Kidney (tissue), 14 donors: ENCODE measurements around the gene SPG7. TPM values are rescaled to one million over a fixed set of nuclear protein-coding genes. Genes with fewer than 3 reads are reported as not detected.

ENCODE experiments used
- DNase-seq, 5 donors: peaks; one replicate each; pipeline ENCODE4 v3.0.0-alpha.2; 2013 to 2020
- FAIRE-seq: peaks from 2 replicates; lab custom pipeline; 2012; peaks lifted over from hg19 to GRCh38; lab: Jason Lieb, UNC
- H3K27ac ChIP-seq, 2 donors: one replicate each; pipeline ENCODE4 v1.7.0; 2013; ENCODE audit warnings: low read depth in 2 of 2, low read length in 2 of 2, inconsistent platforms in 1 of 2
- H3K27me3 ChIP-seq: one replicate; pipeline ENCODE4 v1.7.1; 2013; ENCODE audit warnings: low read length, inconsistent platforms; ENCODE audit not compliant: control insufficient read depth, insufficient read depth
- H3K36me3 ChIP-seq, 3 donors: one replicate each; pipeline versions ENCODE4 v1.7.0 to v1.7.1; 2013; ENCODE audit warnings: low read length in 3 of 3, control low read depth in 1 of 3, inconsistent platforms in 1 of 3; ENCODE audit not compliant: insufficient read depth in 3 of 3, control insufficient read depth in 2 of 3
- H3K4me1 ChIP-seq, 3 donors: one replicate each; pipeline versions ENCODE4 v1.7.0 to v1.7.1; 2013; ENCODE audit warnings: low read length in 3 of 3, inconsistent platforms in 1 of 3, low read depth in 1 of 3; ENCODE audit not compliant: control insufficient read depth in 2 of 3, insufficient read depth in 2 of 3
- H3K4me3 ChIP-seq, 3 donors: one replicate each; pipeline versions ENCODE4 v1.7.0 to v1.8.1; 2013; ENCODE audit warnings: low read length in 3 of 3, control low read depth in 1 of 3, inconsistent platforms in 1 of 3
- H3K9ac ChIP-seq, 3 donors: one replicate each; pipeline versions ENCODE4 v1.7.0 to v1.7.1; 2013; ENCODE audit warnings: low read length in 3 of 3, control low read depth in 1 of 3, inconsistent platforms in 1 of 3
- H3K9me3 ChIP-seq, 3 donors: one replicate each; pipeline versions ENCODE4 v1.7.0 to v1.7.1; 2013; ENCODE audit warnings: low read length in 3 of 3, control low read depth in 1 of 3, inconsistent platforms in 1 of 3; ENCODE audit not compliant: control insufficient read depth in 2 of 3, insufficient read depth in 1 of 3
- intact Hi-C: fragments of 100-400 bp; cut with DNase I; formaldehyde crosslinking; loops from one replicate; pipeline ENCODE4 v1.11.1; 2022
- polyA plus RNA-seq: library from polyadenylated mRNA; stranded (reverse); fragments of 350-450 nt; fragmentation: Illumina TruSeq; extraction: RNeasy Lipid Tissue Mini Kit (QIAGEN cat#74804); gene quantifications from one replicate; pipeline ENCODE4 v1.2.3, GENCODE V29; 2014; ENCODE audit warnings: low read depth, low replicate concordance; ENCODE audit not compliant: insufficient read depth
- total RNA-seq: library from RNA; stranded (reverse); fragmentation: NEBNext Ultra II Directional; extraction: Animal tissue kit (Norgen Biotek cat#: 25700); gene quantifications from one replicate; pipeline ENCODE4 v1.2.1, GENCODE V29; 2021
- TF ChIP-seq, protein P1 (sequence below): IDR thresholded peaks from 3 replicates; pipeline ENCODE4 v1.5.1; 2012; ENCODE audit warnings: mild to moderate bottlenecking, moderate library complexity, borderline replicate concordance; ENCODE audit not compliant: insufficient read depth; ENCODE audit errors: extremely low read depth
- donor health status: control.
- donor health status: control.
- donor health status: control.
- donor health status: control.
- donor health status: control.
- donor health status: DM: yes; HTN: yes; CAD: no.
- donor health status: Normal renal cell carcinoma (clear cell type).

Gene SPG7
- total and polyA plus RNA-seq, 2 donors from 2014 or later = 71.0 to 108 TPM

- Histone ChIP-seq H3K9me3 (no peaks in the 10 kb centered on the region), H3K27ac (peak within 1 kb of the TSS; percentile 96 to 97), H3K36me3 (peaks cover 14 to 33% (median 28%) of the 10 kb centered on the region in 3 donors), H3K4me3 (peak within 1 kb of the TSS; percentile 80 to 92 (median 89)), H3K27me3 (no peaks in the 10 kb centered on the region), H3K9ac (peak within 1 kb of the TSS; percentile 81 to 99 (median 96)), H3K4me1 (peaks cover 6 to 21% (median 17%) of the 10 kb centered on the region in 3 donors)
- DNase-seq = peak; percentile 96 to 98 (median 97)
- intact Hi-C loops = no loop called here
- no peak for FAIRE-seq
- TF ChIP-seq, protein P1, sequence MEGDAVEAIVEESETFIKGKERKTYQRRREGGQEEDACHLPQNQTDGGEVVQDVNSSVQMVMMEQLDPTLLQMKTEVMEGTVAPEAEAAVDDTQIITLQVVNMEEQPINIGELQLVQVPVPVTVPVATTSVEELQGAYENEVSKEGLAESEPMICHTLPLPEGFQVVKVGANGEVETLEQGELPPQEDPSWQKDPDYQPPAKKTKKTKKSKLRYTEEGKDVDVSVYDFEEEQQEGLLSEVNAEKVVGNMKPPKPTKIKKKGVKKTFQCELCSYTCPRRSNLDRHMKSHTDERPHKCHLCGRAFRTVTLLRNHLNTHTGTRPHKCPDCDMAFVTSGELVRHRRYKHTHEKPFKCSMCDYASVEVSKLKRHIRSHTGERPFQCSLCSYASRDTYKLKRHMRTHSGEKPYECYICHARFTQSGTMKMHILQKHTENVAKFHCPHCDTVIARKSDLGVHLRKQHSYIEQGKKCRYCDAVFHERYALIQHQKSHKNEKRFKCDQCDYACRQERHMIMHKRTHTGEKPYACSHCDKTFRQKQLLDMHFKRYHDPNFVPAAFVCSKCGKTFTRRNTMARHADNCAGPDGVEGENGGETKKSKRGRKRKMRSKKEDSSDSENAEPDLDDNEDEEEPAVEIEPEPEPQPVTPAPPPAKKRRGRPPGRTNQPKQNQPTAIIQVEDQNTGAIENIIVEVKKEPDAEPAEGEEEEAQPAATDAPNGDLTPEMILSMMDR = no peak
Measured at GRCh38 chr16:89560378-89561141, 52.4 kb downstream of the SPG7 start, which contains the start of gene RPL13. Gene RPL13, plus strand, starts transcription at chr16:89560682. Its CDS starts 278 bp downstream, at chr16:89560960.

- TF ChIP-seq, protein P1 = no peak
- Histone ChIP-seq H3K9ac (peak overlapping the region; percentile 39 to 79 (median 59)), H3K4me1 (peaks cover 6 to 28% (median 20%) of the 10 kb centered on the region in 3 donors), H3K27me3 (no peaks in the 10 kb centered on the region), H3K27ac (no peak overlapping the region), H3K9me3 (no peaks in the 10 kb centered on the region), H3K4me3 (peak overlapping the region; percentile 80 to 92 (median 89)), H3K36me3 (peaks cover 13 to 33% (median 26%) of the 10 kb centered on the region in 3 donors)
- intact Hi-C loops = no loop called here
- peak in 1 of 5 donors; percentile 71 for DNase-seq
- no peak for FAIRE-seq
Measured at GRCh38 chr16:89561142-89561883, 53.1 kb downstream of the SPG7 start.

GRCh38 chr16:89561884-89562599, 53.8 kb downstream of the SPG7 start:
- Histone ChIP-seq H3K9ac (peak overlapping the region; percentile 39 to 79 (median 40)), H3K9me3 (no peaks in the 10 kb centered on the region), H3K4me1 (peaks cover 6 to 28% (median 20%) of the 10 kb centered on the region in 3 donors), H3K27me3 (no peaks in the 10 kb centered on the region), H3K36me3 (peaks cover 13 to 33% (median 24%) of the 10 kb centered on the region in 3 donors), H3K27ac (no peak overlapping the region), H3K4me3 (peak overlapping the region; percentile 74 to 92 (median 80))
- no peak for FAIRE-seq
- DNase-seq = no peak
- TF ChIP-seq, protein P1 = no peak
- intact Hi-C loops = no loop called here
